T-cell (primary cell): ENCODE measurements around the gene CTDSPL. TPM values are rescaled to one million over a fixed set of nuclear protein-coding genes. Genes with fewer than 3 reads are reported as not detected.

ENCODE experiments used
- ATAC-seq, 4 experiments: fragments of 200-7000 bp in 3 of 4; fragments of 150-1000 bp in 1 of 4; cut with Tn5 transposase; replicated peaks in 1 of 4; 1 replicate in 3 of 4; 2 replicates in 1 of 4; pipeline ENCODE4 v1.10.0; 2021; ENCODE audit warnings: moderate library complexity in 3 of 4, mild to moderate bottlenecking in 2 of 4, moderate number of reproducible peaks in 1 of 4
- CTCF ChIA-PET, 2 donors: fragments of 300-600 bp; sonication (Branson Sonifier 250); formaldehyde crosslinking; loops; one replicate each; lab custom pipeline; 2022; ENCODE audit warnings: antibody characterized with exemption in 2 of 2; lab: Charles Lee
- POLR2A ChIA-PET, 2 donors: fragments of 300-600 bp; sonication (Branson Sonifier 250); formaldehyde crosslinking; loops; one replicate each; lab custom pipeline; 2022; ENCODE audit warnings: antibody characterized with exemption in 2 of 2; lab: Charles Lee
- DNase-seq, 35 experiments: peaks; one replicate each; pipeline versions ENCODE4 v3.0.0 to v3.0.0-alpha.2; 2013 to 2023
- H3K27ac ChIP-seq: one replicate; pipeline ENCODE4 v1.5.1; 2013; ENCODE audit warnings: low read length
- H3K27me3 ChIP-seq, 2 experiments: replicated peaks in 1 of 2; 1 replicate in 1 of 2; 2 replicates in 1 of 2; pipeline versions ENCODE4 v1.6.1 to v1.7.0; 2013; ENCODE audit warnings: low read length in 1 of 2, mixed read lengths in 1 of 2; ENCODE audit not compliant: control insufficient read depth in 2 of 2, insufficient read depth in 2 of 2; ENCODE audit errors: extremely low read depth in 1 of 2
- H3K36me3 ChIP-seq, 2 donors: 1 replicate in 1 of 2; 2 replicates in 1 of 2; pipeline versions ENCODE4 v1.6.1 to v1.7.0; 2013; ENCODE audit warnings: low read length in 1 of 2; ENCODE audit not compliant: control insufficient read depth in 2 of 2, insufficient read depth in 1 of 2; ENCODE audit errors: extremely low read depth in 1 of 2
- H3K4me1 ChIP-seq, 2 experiments: 1 replicate in 1 of 2; 2 replicates in 1 of 2; pipeline versions ENCODE4 v1.6.1 to v1.7.0; 2013; ENCODE audit warnings: low read length in 2 of 2, mixed read lengths in 1 of 2; ENCODE audit not compliant: insufficient read depth in 2 of 2, control insufficient read depth in 1 of 2; ENCODE audit errors: extremely low read depth in 1 of 2
- H3K4me3 ChIP-seq, 2 donors: 1 replicate in 1 of 2; 2 replicates in 1 of 2; pipeline versions ENCODE4 v1.5.1 to v1.7.0; 2013; ENCODE audit warnings: mild to moderate bottlenecking in 2 of 2, low read length in 1 of 2, moderate library complexity in 1 of 2; ENCODE audit not compliant: control insufficient read depth in 1 of 2; ENCODE audit errors: extremely low read depth in 1 of 2
- H3K9me3 ChIP-seq: 2 replicates; pipeline ENCODE4 v1.7.0; 2013
- H3K27ac Mint-ChIP-seq, 2 donors: one replicate each; pipeline ENCODE4 v1.8.0; 2020 to 2021; ENCODE audit warnings: mild to moderate bottlenecking in 2 of 2, mixed read lengths in 2 of 2
- H3K27me3 Mint-ChIP-seq, 2 donors: one replicate each; pipeline ENCODE4 v1.8.0; 2021 to 2022; ENCODE audit warnings: mixed read lengths in 2 of 2
- H3K36me3 Mint-ChIP-seq: one replicate; pipeline ENCODE4 v1.8.0; 2021; ENCODE audit warnings: mixed read lengths
- H3K4me1 Mint-ChIP-seq, 3 donors: one replicate each; pipeline ENCODE4 v1.8.0; 2020 to 2022; ENCODE audit warnings: mixed read lengths in 3 of 3, mild to moderate bottlenecking in 1 of 3
- H3K4me3 Mint-ChIP-seq, 3 donors: one replicate each; pipeline ENCODE4 v1.8.0; 2020 to 2022; ENCODE audit warnings: mild to moderate bottlenecking in 3 of 3, mixed read lengths in 3 of 3, moderate library complexity in 3 of 3
- H3K9me3 Mint-ChIP-seq, 3 donors: one replicate each; pipeline ENCODE4 v1.8.0; 2020 to 2022; ENCODE audit warnings: mixed read lengths in 3 of 3
- WGBS: methylation state at CpG from one replicate; pipeline ENCODE4 v1.1.5; 2013; ENCODE audit warnings: missing lambda C conversion rate; ENCODE audit not compliant: insufficient coverage; 5-methylcytosine and 5-hydroxymethylcytosine counted together
- total RNA-seq, 35 experiments: library from RNA in 6 of 35; stranded (reverse) in 6 of 35; fragments of 120-200 nt in 1 of 35; gene quantifications; one replicate each; pipeline versions ENCODE4 v1.2.1 to v1.2.4 and lab custom pipeline; 2013 to 2026

Gene CTDSPL
- total RNA-seq, 5 donors from 2014 or later (not counting 1 experiment from before 2014, with no cell fraction given) = 0.54 to 2.5 (median 2.0) TPM

- H3K27me3 Mint-ChIP-seq = peaks cover 6 to 11% of the 10 kb centered on the region in 2 donors
- no peak overlapping the region for H3K27ac ChIP-seq
- POLR2A ChIA-PET = interaction anchor here (0.6 to 1.4 kb wide), 3 partner anchors 10 to 1039 kb away, joined by 5 to 12 read pairs (median 8); partner anchors contain the start of gene DLEC1 (in 1 of the 2)
- WGBS = 54% methylated on average over 31 of the region's 45 CpGs
- H3K27ac Mint-ChIP-seq = peak overlapping the region in 1 of 2 donors; percentile 86
- peaks cover 39 to 50% (median 40%) of the 10 kb centered on the region in 3 donors for H3K4me1 Mint-ChIP-seq
- H3K4me1 ChIP-seq = peaks cover 2 to 50% of the 10 kb centered on the region in 2 experiments
- H3K9me3 ChIP-seq = no peaks in the 10 kb centered on the region
- DNase-seq = no peak
- peaks cover 0 to 24% of the 10 kb centered on the region in 2 experiments for H3K27me3 ChIP-seq
- H3K36me3 ChIP-seq = no peaks in the 10 kb centered on the region
- H3K4me3 Mint-ChIP-seq = peak overlapping the region; percentile 54 to 82 (median 61)
- CTCF ChIA-PET = interaction anchor here in 1 of 2 donors (1.6 kb wide), 1 partner anchor 10 kb away, joined by 4 read pairs; the partner anchor contains the start of gene DLEC1
- peak overlapping the region; percentile 35 to 47 for H3K4me3 ChIP-seq
- no peaks in the 10 kb centered on the region for H3K36me3 Mint-ChIP-seq
- ATAC-seq = no peak
- no peaks in the 10 kb centered on the region for H3K9me3 Mint-ChIP-seq
These were observed 167.1 kb downstream of the CTDSPL start for GRCh38 chr3:38028621-38029361.

DNA sequence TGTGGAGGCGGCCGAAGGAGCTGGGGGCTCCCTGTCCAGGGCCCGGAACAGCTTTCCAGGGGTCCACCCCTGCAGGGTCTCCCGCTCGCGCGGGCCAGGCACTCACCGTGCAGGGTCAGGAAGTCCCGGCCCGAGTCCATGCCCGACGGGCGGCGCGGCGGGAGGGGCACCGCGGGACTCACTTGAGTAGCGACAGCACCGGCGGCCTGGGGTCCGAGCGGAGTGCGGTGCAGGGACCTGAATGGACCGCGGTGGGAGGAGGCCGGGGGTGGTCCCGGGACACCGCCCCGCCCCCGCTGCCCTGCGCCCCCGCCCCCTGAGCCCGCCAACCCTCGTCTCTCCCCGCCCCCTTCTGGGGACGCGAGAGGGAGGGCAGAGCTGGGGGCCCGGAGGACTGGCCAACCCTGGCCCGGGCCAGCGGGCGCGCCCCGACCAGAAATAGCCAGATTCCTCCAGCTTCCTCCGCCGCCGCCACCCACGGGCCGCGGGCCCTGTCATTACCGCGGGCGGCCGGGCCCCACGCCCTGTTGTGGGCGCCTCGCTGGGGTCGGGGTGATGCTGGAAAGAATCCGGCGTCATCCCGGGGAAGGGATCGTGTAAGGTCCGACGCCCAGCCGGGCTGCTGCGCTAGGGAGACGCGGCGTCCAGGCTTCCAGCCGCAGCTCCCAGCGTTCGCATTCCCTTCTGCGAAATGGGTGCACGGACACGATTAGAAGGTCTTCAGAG lies 167.9 kb downstream of the CTDSPL start, which contains the start of gene PLCD1:
Gene PLCD1 (minus strand): TSS at position 243 of the 726 bp plus-strand sequence. CDS start 103 bp downstream, at position 140.
- H3K27ac ChIP-seq = peak within 1 kb of the TSS; percentile 47
- ChIA-PET POLR2A (interaction anchor here (0.6 to 1.4 kb wide), 4 partner anchors 10 to 1040 kb away, joined by 4 to 12 read pairs (median 6); partner anchors contain the start of gene DLEC1 (in 1 of the 2)), CTCF (interaction anchor here (0.6 to 1.6 kb wide), 2 partner anchors 10 to 152 kb away, joined by 3 to 4 read pairs; partner anchors contain the start of gene DLEC1 (in 1 of the 2))
- peaks cover 36 to 49% (median 39%) of the 10 kb centered on the region in 3 donors for H3K4me1 Mint-ChIP-seq
- H3K9me3 Mint-ChIP-seq = no peaks in the 10 kb centered on the region
- ATAC-seq (no peak), DNase-seq (peak in 7 of 35 experiments; percentile 14 to 54 (median 30))
- no peaks in the 10 kb centered on the region for H3K36me3 ChIP-seq
- H3K27me3 Mint-ChIP-seq = peaks cover 6 to 11% of the 10 kb centered on the region in 2 donors
- H3K27ac Mint-ChIP-seq = peak within 1 kb of the TSS in 1 of 2 donors; percentile 86
- H3K27me3 ChIP-seq = peaks cover 0 to 24% of the 10 kb centered on the region in 2 experiments
- no peaks in the 10 kb centered on the region for H3K9me3 ChIP-seq
- no peaks in the 10 kb centered on the region for H3K36me3 Mint-ChIP-seq
- WGBS = 5% methylated on average over 63 of the region's 75 CpGs
- peaks cover 0 to 46% of the 10 kb centered on the region in 2 experiments for H3K4me1 ChIP-seq
- peak within 1 kb of the TSS; percentile 54 to 82 (median 61) for H3K4me3 Mint-ChIP-seq
- peak within 1 kb of the TSS; percentile 47 to 63 for H3K4me3 ChIP-seq

DNA sequence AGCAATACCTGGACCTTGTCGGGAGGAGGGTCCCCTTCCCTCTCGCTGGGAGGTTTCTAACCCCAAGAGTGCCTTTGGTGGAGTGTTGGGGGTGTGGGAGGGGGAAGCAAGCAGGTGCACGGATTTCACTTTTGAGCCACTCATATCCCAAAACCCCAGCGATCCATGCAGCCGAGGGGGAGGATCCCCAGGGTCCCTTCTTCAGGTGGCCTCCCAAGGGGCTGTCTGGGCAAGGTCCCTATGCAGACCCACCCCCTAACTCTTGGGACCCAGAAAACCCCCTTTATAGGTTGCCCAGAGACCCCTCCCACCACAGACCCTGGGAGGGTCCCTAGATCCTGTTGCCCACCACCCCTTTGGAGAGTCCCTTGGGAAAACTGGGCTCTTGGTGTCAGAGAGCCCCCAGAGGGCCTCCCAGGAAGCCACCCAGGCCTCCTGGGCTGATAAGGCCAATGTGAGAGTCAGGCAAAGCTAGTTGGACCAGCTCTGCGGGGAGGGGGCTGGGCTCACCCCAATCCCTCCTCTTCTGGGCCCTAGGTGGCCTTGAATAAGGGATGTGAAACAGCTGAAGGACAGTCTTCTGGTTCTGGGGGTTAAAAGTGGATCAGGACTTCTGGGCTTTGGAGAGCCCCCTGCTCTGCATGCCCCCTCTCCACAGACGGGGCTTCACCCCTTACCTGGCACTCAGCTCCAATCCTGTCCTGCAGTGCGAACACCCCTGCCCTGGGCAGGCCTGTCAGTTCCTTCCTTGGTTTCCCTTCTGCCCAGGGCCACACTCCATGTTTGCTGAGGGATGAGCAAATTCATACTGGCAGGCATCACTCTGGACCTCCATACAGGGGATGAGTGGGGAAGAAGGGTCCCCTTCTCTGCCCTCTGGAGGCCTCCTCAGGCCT lies 168.7 kb downstream of the CTDSPL start:
- H3K36me3 Mint-ChIP-seq = no peaks in the 10 kb centered on the region
- H3K4me1 Mint-ChIP-seq = peaks cover 35 to 44% (median 36%) of the 10 kb centered on the region in 3 donors
- ChIA-PET CTCF (interaction anchor here (0.6 to 1.6 kb wide), 2 partner anchors 9 to 151 kb away, joined by 3 to 4 read pairs; partner anchors contain the start of gene DLEC1 (in 1 of the 2)), POLR2A (interaction anchor here in 1 of 2 donors (0.6 to 1.4 kb wide), 2 partner anchors 9 to 469 kb away, joined by 4 to 8 read pairs; partner anchors contain the start of gene DLEC1)
- peaks cover 6 to 11% of the 10 kb centered on the region in 2 donors for H3K27me3 Mint-ChIP-seq
- H3K27ac Mint-ChIP-seq = peak overlapping the region; percentile 84 to 94
- WGBS = 76% methylated on average over 5 of the region's 8 CpGs
- no peak for DNase-seq
- Histone ChIP-seq H3K27me3 (peaks cover 0 to 24% of the 10 kb centered on the region in 2 experiments), H3K36me3 (no peaks in the 10 kb centered on the region), H3K4me3 (peak overlapping the region; percentile 47 to 63), H3K9me3 (no peaks in the 10 kb centered on the region), H3K27ac (peak overlapping the region; percentile 47), H3K4me1 (peaks cover 0 to 42% of the 10 kb centered on the region in 2 experiments)
- peak overlapping the region; percentile 56 to 82 (median 67) for H3K4me3 Mint-ChIP-seq
- no peak for ATAC-seq
- H3K9me3 Mint-ChIP-seq = no peaks in the 10 kb centered on the region

- Mint-ChIP-seq H3K36me3 (no peaks in the 10 kb centered on the region), H3K4me1 (peaks cover 29 to 39% (median 29%) of the 10 kb centered on the region in 3 donors), H3K4me3 (peak overlapping the region; percentile 48 to 82 (median 67)), H3K27ac (peak overlapping the region; percentile 84 to 94), H3K9me3 (no peaks in the 10 kb centered on the region), H3K27me3 (peaks cover 6 to 11% of the 10 kb centered on the region in 2 donors)
- CTCF ChIA-PET = no interaction called here
- peak; percentile 70 to 91 (median 84) for ATAC-seq
- Histone ChIP-seq H3K4me3 (no peak overlapping the region), H3K36me3 (no peaks in the 10 kb centered on the region), H3K27ac (no peak overlapping the region), H3K9me3 (no peaks in the 10 kb centered on the region), H3K4me1 (peaks cover 0 to 33% of the 10 kb centered on the region in 2 experiments), H3K27me3 (peaks cover 0 to 24% of the 10 kb centered on the region in 2 experiments)
- 61% methylated on average over 2 of the region's 9 CpGs for WGBS
- POLR2A ChIA-PET = no interaction called here
- DNase-seq = peak in 13 of 35 experiments; percentile 18 to 58 (median 31)
These were observed 169.6 kb downstream of the CTDSPL start for GRCh38 chr3:38031022-38031994.

DNA sequence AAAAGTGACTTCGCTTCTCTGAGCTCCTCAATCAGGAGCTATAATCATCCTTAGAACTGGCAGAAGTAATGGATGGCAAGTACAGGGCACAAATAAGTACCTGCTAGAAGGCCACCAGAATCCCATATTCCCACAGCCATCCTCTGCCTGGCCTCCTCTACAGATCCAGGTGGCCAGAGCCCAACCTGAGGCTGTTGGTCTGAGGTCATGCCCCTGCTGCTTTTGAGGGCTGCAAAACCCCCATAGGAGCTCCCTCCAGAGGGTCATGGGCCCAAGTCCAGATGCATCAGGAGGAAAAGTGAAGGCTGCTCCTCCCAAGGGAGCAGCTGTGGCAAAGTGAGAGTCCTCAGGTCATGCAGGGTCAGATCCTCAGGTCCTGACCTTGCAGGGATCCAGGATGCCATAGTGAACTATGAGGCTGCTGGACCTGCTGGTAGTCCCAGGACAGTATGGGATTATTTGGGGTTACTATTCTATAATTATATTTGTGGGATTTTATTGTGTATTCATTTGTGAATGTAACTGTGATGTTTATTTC lies 170.7 kb downstream of the CTDSPL start:
- Histone ChIP-seq H3K36me3 (no peaks in the 10 kb centered on the region), H3K4me3 (no peak overlapping the region), H3K4me1 (peaks cover 0 to 39% of the 10 kb centered on the region in 2 experiments), H3K9me3 (no peaks in the 10 kb centered on the region), H3K27ac (no peak overlapping the region), H3K27me3 (peaks cover 0 to 24% of the 10 kb centered on the region in 2 experiments)
- ATAC-seq (no peak), DNase-seq (no peak)
- ChIA-PET POLR2A (no interaction called here), CTCF (no interaction called here)
- Mint-ChIP-seq H3K9me3 (no peaks in the 10 kb centered on the region), H3K27ac (no peak overlapping the region), H3K4me3 (no peak overlapping the region), H3K36me3 (no peaks in the 10 kb centered on the region), H3K27me3 (peaks cover 6 to 11% of the 10 kb centered on the region in 2 donors), H3K4me1 (peaks cover 29 to 47% (median 31%) of the 10 kb centered on the region in 3 donors)
- 100% methylated on average over 1 of the region's 1 CpG for WGBS
